Stimulated activated CD8-positive, alpha-beta memory T cell treated with anti-CD3 and anti-CD28 coated beads, Interleukin-15, amount 100 ng/mL, for 1 hour (primary cell): ENCODE measurements around the gene DSC1.
"Not testable (repeated sequence)": the region's sequence is repeated elsewhere in the genome, so short reads cannot be mapped to it uniquely, and the experiment has no call there.

Source experiments
- DNase-seq: peaks from one replicate; pipeline ENCODE4 v3.0.0-alpha.2; 2020; ENCODE audit warnings: low read depth

Gene DSC1, protein sequence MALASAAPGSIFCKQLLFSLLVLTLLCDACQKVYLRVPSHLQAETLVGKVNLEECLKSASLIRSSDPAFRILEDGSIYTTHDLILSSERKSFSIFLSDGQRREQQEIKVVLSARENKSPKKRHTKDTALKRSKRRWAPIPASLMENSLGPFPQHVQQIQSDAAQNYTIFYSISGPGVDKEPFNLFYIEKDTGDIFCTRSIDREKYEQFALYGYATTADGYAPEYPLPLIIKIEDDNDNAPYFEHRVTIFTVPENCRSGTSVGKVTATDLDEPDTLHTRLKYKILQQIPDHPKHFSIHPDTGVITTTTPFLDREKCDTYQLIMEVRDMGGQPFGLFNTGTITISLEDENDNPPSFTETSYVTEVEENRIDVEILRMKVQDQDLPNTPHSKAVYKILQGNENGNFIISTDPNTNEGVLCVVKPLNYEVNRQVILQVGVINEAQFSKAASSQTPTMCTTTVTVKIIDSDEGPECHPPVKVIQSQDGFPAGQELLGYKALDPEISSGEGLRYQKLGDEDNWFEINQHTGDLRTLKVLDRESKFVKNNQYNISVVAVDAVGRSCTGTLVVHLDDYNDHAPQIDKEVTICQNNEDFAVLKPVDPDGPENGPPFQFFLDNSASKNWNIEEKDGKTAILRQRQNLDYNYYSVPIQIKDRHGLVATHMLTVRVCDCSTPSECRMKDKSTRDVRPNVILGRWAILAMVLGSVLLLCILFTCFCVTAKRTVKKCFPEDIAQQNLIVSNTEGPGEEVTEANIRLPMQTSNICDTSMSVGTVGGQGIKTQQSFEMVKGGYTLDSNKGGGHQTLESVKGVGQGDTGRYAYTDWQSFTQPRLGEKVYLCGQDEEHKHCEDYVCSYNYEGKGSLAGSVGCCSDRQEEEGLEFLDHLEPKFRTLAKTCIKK

DNA sequence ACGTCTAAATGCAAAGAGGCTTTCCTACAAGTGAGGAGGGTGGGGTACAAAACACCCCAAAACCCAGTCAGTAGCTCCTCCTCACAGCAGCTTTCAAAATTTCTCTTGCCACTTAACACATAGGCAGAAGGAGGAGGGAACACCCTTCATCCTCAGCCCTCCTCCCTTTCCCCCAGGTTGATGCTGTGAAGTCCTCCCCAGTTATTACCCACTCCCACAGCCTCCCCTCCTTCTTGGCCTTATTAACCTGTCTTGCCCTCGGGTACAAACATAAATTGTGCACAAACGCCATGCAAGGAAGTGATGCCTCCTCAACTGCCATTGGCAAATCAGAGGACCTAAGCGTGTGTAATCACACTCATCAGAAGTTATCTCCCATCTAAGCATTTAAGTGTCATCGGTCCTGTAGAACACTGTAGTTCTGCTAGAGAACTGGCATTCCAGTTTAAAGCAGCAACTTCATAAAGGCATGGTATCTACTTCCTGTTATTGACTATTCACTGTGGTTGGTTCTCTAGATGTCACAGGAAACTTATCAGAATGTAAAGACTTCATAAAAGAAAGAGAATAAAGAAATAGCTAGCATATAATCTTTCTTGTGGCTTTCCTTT, at the start of gene DSC1:
Gene DSC1 (minus strand): TSS at position 32 of the 611 bp plus-strand sequence. CDS start 262 bp downstream, outside the sequence.
- no peak for DNase-seq

DNA sequence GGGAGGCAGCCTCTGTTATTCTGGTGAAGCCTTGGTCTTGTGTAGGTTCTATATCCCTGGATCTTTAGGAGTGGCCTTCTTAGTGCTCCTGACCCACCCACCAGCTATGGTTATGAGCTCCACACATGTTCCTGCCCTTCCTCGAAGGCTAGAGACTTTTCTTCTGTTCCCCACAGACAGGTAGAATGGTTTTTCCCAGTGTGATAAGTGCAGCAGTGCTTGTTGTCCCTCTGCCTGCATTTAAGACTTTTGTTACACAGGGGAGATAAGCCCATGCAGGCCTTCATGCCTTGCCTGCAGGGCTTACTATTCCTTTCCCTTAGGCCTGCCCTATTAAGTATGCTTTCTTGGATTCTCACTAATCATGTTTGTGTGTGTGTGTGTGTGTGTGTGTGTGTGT, 48.4 kb upstream of the DSC1 start:
- no peak for DNase-seq

DNA sequence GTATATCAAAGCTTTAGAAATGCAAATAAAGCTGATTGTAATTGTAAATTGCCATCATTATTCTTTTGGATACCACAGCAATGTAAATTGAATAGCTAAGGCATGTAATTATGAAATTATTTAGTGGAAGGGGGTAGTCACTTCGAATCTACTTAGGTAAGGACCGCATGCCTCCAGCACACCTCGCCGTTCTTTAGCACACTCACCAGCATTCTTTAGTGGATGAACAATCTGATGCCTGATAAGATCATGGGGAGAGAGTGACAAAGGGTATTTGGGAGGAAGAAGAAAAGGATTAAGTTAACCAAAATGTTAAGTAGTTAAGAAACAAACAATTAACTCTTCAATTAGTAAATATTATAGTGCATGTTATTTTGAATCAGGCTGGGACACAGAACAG, 46.4 kb upstream of the DSC1 start:
- DNase-seq = no peak

DNA sequence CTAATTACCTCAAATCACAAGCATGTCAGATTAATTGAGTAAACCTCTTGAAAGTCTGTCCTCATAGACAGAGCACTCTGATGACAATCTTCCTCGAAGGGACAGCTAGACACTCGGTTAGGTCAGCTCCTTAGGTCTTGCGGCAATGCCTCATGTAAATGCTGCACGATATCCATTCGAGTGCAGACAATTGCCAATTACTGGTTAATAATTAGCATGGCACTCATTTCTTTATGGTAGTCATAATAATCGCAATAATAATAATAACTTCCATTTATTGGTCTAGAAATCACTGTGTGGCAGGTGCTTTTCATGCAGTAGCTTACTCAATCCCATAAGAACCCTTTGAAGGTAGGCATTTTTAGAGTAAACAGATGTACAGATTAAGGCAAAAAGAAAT, 44.7 kb upstream of the DSC1 start:
- no peak for DNase-seq

DNA sequence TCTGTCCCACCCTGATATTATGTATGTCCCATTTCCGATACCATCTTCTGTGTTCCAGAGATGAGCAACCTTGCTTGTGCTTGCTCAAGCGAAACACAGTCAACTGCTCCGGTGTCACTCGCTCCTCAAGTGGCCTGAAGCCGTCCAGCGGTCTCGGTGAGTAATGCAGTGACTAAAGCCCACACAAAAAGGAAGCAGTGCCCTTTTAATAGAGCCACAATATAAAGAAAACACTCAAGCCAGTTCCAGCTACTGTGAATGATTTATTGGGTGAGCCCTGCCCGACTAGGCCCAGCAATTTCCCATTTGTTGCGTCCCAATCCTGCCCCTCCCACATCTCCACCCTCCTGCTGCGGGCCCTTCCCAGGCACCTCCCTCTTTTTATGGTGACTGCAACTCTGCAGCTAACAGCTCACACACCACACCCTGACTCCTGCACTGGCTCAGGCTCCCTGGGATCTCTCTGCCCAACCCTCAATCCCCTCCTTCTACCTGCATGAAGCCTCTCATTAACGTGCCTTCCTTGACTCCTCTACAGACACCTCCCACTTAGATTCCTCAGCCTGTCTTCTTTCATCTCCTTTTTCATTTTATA, 44.2 kb upstream of the DSC1 start:
- DNase-seq = no peak

DNA sequence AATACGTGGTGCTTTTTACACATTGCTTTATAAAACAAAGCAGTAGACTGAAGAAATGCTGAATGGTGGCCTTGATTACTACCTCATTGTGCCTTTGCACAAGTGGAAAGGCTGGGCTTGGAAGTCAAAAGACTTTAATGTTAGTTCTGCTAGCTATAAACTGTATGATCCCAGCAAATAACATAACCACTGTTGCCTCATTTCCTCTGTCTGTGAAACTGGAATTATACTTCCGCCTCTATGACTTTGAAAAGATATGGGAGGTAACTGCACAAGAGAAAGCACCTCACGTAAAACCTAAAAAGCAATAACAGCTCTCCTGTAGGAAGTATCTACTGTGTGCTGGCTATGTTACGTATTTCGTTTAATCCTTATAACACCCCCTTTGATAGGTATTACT, 43.4 kb upstream of the DSC1 start:
- no peak for DNase-seq

DNA sequence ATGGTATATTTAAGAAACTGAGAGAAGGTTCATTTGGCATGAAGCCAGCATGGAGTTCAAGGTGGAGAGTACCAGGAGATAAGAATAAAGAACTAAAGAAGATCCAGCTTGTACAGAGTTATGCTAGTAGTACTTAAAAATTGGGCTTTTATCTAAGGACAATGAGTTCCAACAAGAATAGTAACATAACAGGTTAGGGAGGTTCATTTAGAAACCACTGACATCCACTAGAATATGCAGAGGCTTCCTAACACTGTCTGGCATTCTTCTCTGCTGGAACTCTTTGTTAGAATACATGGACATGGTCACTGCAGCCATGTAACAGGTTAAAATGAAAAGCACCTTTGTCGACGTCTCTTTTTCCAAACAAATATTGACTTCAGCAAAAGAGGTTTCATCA, 42.6 kb upstream of the DSC1 start:
- DNase-seq = no peak

DNA sequence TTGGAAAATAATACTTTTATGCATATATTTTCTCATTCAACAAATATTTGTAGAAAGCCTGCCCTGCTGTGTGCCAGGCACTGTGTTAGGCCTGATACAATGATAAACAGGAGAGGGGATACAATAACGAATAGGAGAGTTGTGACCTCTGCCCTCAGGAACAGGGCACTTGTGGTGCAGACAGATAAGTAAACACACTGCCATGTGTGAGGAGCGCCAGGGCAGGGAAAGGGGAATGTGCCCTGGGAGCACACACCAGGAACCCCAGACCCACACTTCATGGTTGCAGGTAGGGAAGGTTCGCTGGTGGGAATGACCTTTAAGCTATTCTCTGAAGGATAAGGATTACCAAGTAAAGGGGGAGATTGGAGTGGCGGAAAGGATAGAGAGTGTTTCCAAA, 42.2 kb upstream of the DSC1 start:
- no peak for DNase-seq

DNA sequence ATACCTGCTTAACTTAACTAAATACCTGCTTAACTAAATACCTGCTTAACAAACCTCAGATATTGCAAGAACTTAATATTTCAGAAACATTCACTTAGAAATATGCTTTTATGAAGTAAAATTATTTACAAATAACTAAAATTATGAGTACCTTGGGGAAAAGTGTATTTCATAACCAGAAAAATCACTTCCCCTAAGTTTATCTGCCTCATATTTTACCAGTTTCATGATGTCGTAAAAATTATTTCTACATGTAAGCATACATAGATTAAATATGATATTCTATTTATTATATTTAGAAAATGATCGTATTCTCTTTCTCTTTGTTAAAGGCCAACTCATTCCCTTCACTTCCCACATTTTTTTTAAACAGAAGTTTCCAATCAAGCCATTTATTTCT, 41.5 kb upstream of the DSC1 start:
- no peak for DNase-seq

DNA sequence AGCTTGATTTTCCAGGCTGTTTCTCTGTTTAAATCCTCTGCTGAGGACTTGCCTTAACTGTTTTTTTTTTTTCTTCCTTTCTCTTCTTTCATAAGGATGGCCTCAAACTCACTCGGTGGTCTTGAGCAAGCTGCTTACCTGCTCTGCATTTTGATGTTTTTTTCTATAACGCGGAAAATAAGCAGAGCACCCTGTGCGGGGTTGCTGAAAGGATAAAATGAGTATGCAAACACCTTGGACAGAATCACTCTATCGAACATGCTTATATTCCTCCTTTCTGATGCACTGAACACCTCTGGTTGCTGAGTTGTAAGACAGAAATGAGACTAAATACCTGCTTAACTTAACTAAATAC, 41.1 kb upstream of the DSC1 start:
- DNase-seq = no peak

DNA sequence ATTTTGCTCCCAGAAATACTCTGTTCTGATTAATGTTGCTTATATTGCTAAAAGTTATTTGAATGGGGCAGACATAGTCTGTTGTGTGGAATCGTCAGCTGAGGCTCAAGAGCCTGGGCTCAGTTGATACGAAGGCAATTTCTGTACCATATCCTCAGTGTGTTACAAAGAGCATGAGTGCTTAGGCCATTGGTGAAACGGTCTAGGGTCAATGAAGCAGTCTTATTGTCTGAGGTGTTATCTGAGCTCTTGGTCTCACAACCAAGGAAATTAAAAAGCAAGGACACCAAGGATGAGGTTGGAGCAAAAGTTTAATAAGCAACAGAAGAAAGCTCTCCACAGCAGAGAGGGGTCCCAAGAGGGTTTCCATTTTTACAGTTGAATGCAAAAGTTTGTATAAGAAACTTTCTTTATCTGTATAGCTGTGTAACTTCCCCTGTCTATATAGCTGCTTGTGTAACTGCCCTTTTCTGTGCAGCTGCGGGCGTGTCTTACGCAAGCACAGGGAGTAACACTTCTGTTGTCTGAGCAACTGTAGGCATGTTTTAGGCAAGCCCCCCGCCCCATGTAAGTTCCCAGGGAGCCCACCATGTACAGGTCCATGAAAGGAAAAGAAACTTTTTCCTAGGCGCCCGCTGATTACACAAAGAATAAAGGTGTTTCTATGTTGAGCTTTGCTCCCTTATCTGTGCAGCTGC, 40.6 kb upstream of the DSC1 start:
- DNase-seq = no peak

DNA sequence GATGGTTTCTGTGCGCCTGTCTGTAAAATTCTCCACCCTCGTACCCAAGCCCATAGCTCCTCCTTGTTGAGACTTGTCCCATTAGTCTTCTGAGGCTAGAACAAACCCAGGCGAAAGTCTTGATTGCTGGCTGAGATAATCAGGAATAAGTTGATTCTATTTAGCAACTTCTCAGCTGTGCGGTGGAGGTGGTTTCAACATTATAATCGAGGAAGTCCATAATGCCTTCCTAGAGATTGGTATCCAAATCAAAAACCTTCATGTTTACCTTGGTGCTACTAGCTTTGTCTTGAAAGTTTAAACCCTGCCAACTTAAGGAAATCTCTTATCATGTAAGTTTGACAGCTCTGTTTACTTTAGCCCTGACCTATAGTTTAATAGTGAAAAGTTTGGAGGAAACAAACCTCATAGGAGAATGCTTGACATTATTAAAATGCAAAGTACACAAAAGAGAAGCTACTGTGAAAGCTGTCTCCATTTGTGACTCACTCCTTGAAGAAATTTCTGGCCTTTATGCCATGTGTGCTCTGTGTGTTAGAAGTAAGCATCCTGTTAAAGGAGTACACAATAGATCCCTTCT, 36.6 kb upstream of the DSC1 start:
- no peak for DNase-seq

DNA sequence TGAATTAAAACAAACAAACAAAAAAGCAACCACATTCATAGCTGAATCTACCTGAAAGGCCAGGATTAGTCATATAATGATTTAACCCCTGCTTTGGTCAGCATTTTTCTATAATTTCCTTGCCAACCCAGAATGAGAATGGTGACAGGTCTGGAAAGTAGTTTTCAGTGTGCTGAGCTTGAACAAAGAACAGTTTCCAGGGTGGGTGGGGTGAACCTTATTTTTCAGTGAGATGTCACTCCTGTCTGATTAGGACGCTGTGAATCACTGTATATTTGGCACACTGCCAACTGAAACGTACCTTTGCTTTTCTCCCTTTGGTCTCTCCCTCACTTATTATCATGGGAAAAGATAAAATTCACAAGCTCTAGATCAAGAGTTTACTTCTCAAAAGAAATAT, 35.0 kb upstream of the DSC1 start:
- DNase-seq = no peak

DNA sequence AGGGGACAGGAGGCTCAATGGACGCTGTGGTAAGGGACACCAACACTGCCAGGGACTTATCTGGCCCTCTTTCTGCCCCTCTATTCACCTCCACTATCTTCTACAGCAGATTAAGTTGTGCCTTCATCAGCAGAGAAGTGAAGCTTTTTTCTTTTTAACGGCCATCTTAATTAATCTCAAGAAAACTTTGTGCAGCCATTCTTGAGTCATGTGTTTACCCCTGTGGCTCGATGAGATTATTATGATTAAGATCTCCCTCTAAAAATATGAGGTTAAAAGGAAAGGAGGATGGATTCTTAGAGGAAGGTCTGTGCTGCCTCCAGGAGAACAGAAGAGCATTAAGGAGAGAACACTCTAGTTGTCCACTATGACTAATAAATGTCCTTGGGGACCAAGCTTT, 32.4 kb upstream of the DSC1 start:
- no peak for DNase-seq

DNA sequence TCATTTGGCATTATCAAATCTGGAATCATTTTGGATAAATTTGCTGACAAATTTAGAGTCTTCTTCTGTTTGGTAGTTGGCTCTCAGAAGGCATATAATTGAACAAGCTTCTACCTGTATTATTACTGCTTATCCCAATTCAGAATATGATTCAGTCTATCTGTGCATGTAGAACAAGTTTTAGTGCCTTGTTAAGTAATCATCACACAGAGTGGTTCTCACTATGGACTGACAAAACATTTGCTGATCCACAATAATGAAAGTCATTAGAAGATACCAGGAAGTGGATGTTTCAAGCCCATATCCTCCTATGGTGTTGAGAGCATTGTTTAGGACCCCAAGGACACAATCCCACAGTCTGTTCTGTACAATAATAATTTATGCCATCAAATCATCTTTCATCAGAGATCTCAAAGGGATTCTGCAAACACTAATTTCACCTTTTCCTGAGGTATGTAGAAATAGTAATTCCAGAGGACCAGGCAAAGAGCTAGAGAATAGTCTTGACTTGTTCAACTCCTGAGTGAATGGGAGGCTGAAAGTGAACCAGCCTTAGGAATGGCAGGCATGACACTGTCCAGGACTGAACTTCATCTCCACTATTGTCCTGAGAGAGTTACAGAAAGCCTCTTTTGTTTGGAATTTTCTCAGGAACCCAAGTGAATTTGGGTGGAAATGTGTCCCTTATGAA, 29.6 kb upstream of the DSC1 start:
- DNase-seq = no peak

DNA sequence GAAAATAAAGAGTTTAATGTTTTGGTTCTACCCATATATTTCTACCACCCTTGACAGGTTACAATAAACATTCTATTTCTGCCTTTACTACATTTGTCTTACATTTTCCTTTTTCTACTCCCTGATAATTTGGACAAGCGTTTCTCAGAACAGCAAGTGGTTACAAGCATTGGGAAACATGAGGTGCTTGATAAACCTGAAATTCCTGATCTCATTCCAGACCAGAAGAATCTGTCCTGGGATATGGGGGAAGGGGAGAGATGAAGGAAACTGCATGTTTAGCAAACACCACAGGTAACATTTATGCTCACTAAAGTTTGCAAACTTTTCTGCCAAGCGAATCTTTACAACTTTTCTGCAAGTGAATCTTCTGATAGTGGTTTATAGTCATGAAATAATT, 28.3 kb upstream of the DSC1 start:
- no peak for DNase-seq

DNA sequence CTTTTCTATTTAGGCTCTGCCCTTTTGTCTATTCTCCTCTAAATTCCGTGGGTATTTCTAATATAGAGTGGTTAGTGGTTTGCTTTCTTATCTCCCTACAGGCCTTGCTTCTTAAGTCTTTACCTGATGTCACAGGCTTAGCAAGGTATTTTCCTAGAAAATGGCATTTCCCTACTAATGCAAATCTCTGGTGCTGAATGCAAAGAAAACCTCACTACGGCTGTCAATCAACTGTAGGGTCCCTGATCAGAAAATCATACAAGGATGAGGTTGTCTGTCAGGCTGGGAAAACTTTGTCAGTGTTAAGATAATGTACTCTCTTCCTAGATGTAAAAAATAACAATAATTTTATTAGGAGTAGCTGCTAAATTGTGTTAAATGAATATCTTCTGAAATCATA, 27.1 kb upstream of the DSC1 start:
- DNase-seq = no peak

DNA sequence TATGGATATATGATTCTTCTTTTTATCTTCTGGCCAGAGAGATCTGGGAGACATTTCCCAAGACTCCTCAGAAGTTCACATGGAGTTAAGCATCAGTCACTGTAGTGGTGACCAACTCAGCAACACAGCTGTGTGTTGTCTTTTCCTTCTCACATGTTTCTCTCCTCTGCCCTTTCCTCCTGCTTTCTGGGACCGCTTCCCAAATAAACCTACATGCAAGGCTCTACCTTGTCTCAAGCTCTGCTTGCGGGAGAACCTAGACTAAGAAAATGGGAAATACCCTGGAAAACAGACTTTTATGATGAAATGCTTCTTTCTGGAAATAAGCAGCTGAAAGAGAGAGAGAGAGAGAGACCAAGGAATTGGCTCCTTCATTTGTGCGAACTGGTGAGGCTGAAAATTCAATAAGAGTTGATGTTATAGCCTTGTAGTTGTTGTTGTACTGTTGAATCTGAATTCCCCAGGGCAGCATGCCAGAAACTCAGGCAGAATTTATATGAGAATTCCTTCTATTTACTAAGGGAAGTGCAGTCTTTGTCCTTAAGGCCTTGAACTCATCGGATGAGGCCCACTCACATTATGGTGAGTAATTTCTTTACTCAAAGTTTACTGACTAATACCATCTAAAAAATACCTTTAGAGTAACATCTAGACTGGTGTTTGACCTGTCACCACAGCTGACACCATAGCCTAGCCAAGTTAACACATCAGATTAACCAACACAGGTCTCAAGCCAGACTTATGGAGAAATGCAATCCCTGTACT, 22.7 kb upstream of the DSC1 start:
- DNase-seq = no peak

DNA sequence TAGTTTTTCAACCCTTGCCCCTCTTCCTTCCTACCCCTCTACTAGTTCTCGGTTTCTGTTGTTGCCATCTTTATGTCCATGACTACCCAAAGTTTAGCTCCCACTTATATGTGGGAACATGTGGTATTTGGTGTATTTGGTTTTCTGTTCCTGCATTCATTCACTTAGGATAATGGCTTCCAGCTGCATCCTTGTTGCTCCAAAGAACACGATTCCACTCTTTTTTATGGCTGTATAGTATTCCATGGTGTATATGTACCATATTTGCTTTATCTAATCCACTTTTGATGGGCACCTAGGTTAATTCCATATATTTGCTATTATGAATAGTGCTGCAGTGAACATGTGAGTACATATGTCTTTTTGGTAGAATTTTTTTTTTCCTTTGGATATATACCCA, 20.6 kb upstream of the DSC1 start:
- DNase-seq = no peak

DNA sequence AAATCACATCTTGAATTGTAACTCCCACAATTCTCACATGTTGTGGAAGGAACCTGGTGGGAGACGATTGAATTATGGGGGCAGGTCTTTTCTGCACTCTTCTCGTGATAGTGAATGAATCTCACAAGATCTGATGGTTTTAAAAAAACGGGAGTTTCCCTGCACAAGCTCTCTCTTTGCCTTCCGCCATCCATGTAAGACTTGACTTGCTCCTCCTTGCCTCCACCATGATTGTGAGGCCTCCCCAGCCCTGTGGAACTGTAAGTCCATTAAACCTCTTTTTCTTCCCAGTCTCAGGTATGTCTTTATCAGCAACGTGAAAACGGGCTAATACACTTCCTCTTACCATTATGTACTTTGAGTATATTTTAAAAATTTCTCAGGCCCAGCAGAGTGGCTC, 14.7 kb upstream of the DSC1 start:
- DNase-seq = not testable (repeated sequence)
